Left ventricle myocardium superior (tissue), 1 donor: Measurements from ENCODE around the gene USP6NL. TPM values are rescaled to one million over a fixed set of nuclear protein-coding genes. Genes with fewer than 3 reads are reported as not detected.

ENCODE experiments used
- ATAC-seq: fragments of 200-7000 bp; cut with Tn5 transposase; one replicate; pipeline ENCODE4 v1.9.1; 2020; ENCODE audit warnings: mild to moderate bottlenecking, moderate library complexity
- DNase-seq: peaks from one replicate; pipeline ENCODE4 v3.0.0-alpha.2; 2020
- intact Hi-C: fragments of 100-400 bp; cut with micrococcal nuclease; formaldehyde crosslinking; loops from one replicate; pipeline ENCODE4 v1.11.0; 2022
- total RNA-seq: library from RNA; stranded (reverse); fragmentation: NEBNext Ultra II Directional; extraction: Animal tissue kit (Norgen Biotek cat#: 25700); gene quantifications from one replicate; pipeline ENCODE4 v1.2.1, GENCODE V29; 2021
- donor health status: DM: no; HTN: yes; CAD: no; lungs with severe emphysema.

The USP6NL gene
- total RNA-seq, 1 donor from 2014 or later, result 6.9 TPM

DNA sequence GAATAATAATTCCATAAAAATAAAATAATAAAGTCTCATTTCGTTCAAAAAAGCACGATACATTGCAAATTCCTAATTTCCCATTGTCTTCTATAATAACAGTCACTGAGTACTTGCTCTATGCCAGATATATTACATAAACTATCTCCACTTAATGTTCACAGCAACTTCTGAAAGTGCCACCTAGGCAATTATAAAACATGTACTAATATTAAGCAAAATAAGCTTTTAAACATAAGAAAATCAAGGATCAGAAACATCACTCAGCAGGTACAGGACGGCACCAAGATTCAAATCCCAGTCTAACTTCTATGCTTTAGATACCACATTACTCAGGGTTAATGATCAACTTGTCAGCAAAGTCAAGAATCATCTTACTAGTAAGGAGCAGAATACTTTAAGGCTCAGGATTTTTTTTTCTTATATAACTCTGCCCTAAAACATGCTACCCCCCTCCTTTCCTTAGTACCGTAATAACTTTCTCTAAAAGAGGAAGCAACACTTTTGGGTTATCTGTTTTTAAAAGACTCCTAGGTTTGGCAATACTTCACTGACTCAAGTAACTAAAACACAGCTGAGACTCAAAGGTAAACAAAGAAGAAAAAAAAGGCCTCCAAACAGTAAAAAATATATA, 51.3 kb downstream of the USP6NL start:
- DNase-seq (no peak), ATAC-seq (no peak)
- intact Hi-C loops, result no loop called here

DNA sequence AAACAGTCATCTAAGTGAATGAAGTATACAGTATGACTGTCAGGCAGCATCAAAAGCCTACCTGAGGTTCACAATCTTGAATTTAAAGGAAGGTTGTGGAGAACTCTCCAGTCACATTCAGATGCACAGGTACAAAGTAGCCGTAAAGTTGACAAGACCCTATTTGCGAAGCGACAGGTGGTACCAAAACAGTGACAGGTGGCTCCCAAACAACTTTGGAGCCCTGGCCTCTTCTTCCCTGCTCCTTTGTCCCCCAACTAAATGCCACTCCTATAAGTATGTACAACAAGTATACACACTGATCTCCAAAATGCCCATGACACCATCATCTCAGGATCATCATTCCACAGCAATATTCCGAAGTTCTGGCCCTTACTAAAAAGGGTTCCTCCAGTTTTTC, 53.5 kb downstream of the USP6NL start:
- intact Hi-C loops, result no loop called here
- DNase-seq (no peak), ATAC-seq (no peak)

DNA sequence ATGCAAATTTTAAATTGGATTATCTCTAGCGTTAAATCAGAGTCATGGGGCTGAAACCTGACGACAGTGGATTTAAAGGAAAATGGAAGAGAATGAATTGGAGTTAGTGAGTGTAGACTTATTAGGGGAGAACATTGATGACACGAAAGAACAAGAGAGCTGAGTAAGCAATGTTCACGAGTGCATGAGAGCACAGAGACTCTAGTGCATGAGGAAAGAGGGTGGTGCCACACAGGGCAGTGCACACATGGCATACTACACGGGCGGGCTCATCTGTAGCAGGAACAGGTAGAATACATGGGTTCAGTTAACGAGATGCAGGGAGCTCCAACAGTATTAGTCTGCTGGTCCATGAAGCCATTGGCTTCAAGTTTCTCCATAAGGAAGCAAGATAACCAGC, 53.9 kb downstream of the USP6NL start:
- intact Hi-C loops, result no loop called here
- no peak for ATAC-seq

GRCh38 chr10:11555556-11555955, 55.9 kb downstream of the USP6NL start:
- intact Hi-C loops, result no loop called here
- ATAC-seq (no peak), DNase-seq (no peak)

More for the DNA sequence above, 53.9 kb downstream of the USP6NL start:
- no peak for DNase-seq

DNA sequence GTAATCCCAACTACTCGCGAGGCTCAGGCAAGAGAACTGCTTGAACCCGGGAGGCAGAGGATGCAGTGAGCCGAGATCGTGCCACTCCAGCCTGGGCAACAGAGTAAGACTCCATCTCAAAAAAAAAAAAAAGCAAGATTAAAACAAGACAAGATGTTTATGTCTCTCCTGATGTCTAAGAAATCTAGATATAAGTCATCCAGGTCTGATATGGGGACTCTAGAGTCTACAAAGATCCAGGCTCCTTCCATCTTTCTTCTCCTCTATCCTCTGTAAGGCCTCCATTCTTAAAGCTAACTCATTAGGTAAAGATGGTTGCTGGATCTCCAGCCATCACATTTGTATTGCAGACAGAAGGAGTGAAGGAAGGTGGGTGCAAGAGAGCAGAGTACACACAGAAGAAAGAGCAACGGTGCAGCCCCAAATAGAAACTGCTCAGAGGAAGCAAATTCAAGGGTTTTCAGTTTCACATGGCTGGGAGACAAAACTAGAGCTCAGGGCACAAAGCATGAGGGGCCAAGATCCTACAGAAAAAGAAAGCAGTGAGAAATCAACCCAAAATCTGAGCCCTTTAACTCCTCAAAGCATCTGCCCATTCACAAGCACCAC, 57.6 kb downstream of the USP6NL start:
- intact Hi-C loops, result no loop called here
- no peak for ATAC-seq
- DNase-seq, result no peak

GRCh38 chr10:11551916-11552602, 59.4 kb downstream of the USP6NL start:
- ATAC-seq, result no peak
- intact Hi-C loops, result no loop called here

DNA sequence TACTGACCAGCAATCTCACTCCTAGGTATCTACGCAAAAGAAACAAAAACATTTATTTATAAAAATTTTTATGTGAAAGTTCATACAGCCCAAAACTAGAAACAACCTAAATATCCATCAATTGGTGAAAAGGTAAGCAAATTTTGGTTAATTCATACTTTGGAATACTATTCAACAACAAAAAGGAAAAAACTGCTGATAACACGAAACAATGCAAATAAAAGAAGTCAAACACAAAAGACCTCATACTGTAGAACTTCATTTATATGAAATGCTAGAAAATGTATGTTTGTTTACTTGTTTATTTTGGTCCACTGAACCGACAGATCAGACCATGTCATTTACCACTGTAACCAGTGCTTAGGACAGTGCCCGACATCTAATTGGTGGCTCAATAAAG, 60.3 kb downstream of the USP6NL start:
- intact Hi-C loops, result no loop called here
- DNase-seq (no peak), ATAC-seq (no peak)

More at GRCh38 chr10:11551916-11552602, 59.4 kb downstream of the USP6NL start:
- no peak for DNase-seq

DNA sequence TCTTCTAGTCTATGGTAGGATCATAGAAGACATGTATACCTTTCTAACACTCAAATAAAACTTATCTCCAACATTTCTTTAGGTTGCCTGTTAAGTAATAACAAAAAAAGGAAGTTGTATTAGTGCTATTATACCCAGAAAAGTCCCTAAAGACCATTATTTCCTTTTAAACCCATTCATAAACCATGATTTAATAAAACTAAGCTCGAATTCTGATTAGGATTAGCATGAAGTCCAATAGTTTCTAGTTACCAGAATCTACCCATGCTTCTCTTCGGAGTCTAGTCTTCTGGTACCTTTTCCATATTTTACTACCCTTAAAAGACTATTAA, 62.7 kb downstream of the USP6NL start:
- intact Hi-C loops, result no loop called here
- ATAC-seq (no peak), DNase-seq (no peak)

GRCh38 chr10:11548065-11548767, 63.2 kb downstream of the USP6NL start:
- no peak for DNase-seq
- no peak for ATAC-seq
- intact Hi-C loops, result no loop called here

GRCh38 chr10:11546581-11546980, 64.9 kb downstream of the USP6NL start:
- ATAC-seq (no peak), DNase-seq (no peak)
- intact Hi-C loops, result no loop called here

DNA sequence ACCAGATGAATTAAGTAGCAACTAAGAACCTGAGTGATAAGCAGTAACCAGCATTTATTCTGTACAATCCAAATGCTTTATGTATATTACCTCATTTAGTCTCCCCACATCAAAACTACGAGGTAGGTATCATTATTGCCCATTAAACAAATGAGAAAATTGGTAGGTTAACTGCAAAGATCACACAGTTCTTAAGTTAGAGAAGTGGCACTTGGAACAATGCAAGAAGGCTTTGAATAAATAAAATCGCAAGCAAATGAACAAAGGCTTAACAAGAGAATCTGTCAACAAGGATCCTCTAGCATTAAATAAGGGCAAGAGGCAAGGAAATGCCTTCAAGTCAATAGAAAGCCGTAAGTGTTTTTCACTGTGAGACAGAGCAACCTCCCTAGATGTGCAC, 70.2 kb downstream of the USP6NL start:
- no peak for ATAC-seq
- no peak for DNase-seq
- intact Hi-C loops, result no loop called here

- DNase-seq (no peak), ATAC-seq (peak; percentile 27)
- intact Hi-C loops, result no loop called here
Observed at GRCh38 chr10:11539191-11539868, 72.1 kb downstream of the USP6NL start.

DNA sequence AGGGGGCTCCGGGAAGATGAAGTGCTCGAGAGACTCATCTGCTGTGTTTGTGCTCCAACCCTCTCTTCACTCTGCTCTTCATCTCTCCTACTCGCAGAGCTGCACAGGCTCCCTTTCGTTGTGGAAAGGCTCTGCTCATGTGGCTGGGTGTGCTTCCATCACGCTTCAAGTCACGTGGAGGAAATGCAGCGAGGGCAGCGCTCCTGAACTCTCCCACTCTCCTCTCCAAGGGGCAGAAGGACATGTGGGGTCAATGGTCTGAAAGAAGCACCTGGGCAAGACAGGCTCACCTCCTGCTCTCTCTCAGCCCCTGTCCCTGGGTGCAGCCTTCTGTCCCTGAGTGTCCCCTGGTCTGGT, 72.6 kb downstream of the USP6NL start:
- DNase-seq, result no peak
- intact Hi-C loops, result no loop called here
- no peak for ATAC-seq

- no peak for DNase-seq
- no peak for ATAC-seq
- intact Hi-C loops, result no loop called here
Observed at GRCh38 chr10:11536228-11536627, 75.2 kb downstream of the USP6NL start.

DNA sequence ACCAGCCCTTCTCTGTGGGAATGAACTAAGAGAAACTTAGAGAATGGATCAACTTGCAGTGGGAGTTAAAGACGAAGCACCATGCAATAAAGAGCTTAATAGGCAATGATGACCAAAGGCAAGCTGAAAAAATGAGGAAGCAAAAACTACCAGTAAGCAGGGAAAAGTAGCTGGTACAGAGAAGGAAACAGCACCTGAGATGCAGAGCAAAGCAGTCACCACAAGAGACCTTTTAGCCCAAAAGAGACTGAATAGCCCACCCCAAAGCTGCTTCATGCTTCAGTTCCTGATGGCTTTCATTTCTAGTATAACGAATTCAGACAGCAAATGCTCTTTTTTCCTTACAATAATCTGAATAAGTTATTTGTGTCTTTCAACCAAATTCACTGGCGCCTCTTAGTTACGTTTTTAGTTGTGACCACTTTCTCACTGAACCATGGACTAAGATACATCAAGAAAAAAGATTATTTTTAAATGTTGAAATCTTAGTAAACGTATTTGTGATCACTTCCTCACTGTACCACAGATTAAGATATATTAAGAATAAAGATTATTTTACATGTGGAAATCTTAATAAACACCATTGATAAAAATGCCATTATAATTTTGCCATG, 76.0 kb downstream of the USP6NL start:
- ATAC-seq (no peak), DNase-seq (no peak)
- intact Hi-C loops, result no loop called here

DNA sequence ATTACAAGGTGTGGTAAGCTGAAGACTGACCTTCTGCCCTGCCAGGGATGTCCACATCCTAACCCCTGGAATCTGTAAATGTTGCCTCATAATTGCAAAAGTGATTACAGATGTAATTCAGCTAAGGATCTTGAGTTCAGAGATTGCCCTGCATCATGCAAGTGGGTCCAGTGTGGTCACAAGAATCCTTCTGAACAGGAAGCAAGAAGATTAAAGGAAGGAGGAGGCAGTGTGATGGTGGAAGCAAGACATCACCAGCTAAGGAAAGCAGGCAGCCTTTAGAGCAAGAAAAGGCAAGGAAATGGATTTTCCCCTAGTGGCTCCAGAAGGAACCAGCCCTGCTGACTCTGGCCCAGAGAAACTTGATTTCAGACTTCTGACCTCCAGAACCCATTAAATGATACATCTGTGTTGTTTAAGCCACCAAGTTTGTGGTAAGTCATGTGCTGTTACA, 78.1 kb downstream of the USP6NL start:
- intact Hi-C loops, result no loop called here
- DNase-seq, result no peak
- peak; percentile 60 for ATAC-seq

GRCh38 chr10:11532306-11532705, 79.1 kb downstream of the USP6NL start:
- DNase-seq (no peak), ATAC-seq (peak; percentile 68)
- intact Hi-C loops, result no loop called here

GRCh38 chr10:11530806-11531205, 80.6 kb downstream of the USP6NL start:
- intact Hi-C loops, result no loop called here
- DNase-seq (no peak), ATAC-seq (no peak)

DNA sequence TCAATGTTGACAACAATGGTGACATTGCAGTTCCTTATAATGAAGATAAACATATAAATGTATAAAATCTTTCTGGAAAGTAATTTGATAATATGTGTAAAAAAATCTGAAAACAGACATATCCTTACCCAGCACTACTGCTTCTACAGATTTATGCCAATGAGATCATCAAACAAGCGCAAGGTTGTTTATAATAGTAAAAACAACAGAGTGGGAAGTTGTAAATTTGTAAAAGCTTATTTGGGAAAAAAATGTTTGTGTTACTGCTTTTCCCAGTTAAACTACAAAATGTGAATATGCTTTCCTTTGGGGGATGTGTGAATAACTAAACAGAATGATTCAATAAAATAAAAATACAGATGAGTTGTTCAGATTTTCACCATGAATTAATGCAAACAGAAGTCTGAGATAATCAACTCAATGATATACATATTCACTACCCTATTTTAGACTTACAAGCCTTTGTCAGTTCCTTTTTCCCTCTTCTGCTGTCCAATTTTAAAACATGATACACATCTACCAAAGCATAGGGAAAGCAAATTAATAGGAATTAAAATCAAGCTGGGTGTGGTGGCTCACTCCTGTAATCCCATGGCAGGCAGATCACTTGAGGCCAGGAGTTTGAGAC, 82.1 kb downstream of the USP6NL start:
- DNase-seq (no peak), ATAC-seq (no peak)
- intact Hi-C loops, result no loop called here
